Thyroid gland (tissue), 4 donors: ENCODE measurements around the gene CCDC85C. TPM values are rescaled to one million over a fixed set of nuclear protein-coding genes. Genes with fewer than 3 reads are reported as not detected.

Experiments
- DNase-seq, 2 donors: peaks; one replicate each; pipeline ENCODE4 v3.0.0-alpha.2; 2019
- H3K27ac ChIP-seq, 3 donors: fragments of 200-600 bp; sonication (generic); 1 replicate in 2 of 3; 2 replicates in 1 of 3; pipeline ENCODE4 v1.5.1; 2016 to 2019; ENCODE audit warnings: mild to moderate bottlenecking in 1 of 3, moderate library complexity in 1 of 3
- H3K27me3 ChIP-seq: fragments of 200-600 bp; sonication (generic); one replicate; pipeline ENCODE4 v1.5.1; 2019
- H3K36me3 ChIP-seq, 2 donors: fragments of 200-600 bp; sonication (generic); one replicate each; pipeline ENCODE4 v1.5.1; 2016 to 2019
- H3K4me1 ChIP-seq, 2 donors: fragments of 200-600 bp; sonication (generic); one replicate each; pipeline ENCODE4 v1.5.1; 2017 to 2019
- H3K4me3 ChIP-seq, 3 donors: fragments of 200-600 bp; sonication (generic); replicated peaks in 1 of 3; 1 replicate in 2 of 3; 2 replicates in 1 of 3; pipeline ENCODE4 v1.5.1; 2016; ENCODE audit warnings: mild to moderate bottlenecking in 1 of 3
- H3K9me3 ChIP-seq: fragments of 200-600 bp; sonication (generic); one replicate; pipeline ENCODE4 v1.5.1; 2017
- CTCF ChIP-seq, 6 experiments: fragments of 200-600 bp in 3 of 6; fragments of 450-650 bp in 3 of 6; sonication (generic) in 3 of 6; IDR thresholded peaks; one replicate each; pipeline ENCODE4 v1.5.1; 2016 to 2019; ENCODE audit warnings: antibody characterized with exemption in 6 of 6, mild to moderate bottlenecking in 2 of 6, inconsistent platforms in 1 of 6, moderate library complexity in 1 of 6
- POLR2A ChIP-seq, 2 donors: fragments of 450-650 bp; IDR thresholded peaks; one replicate each; pipeline ENCODE4 v1.6.1; 2017; ENCODE audit warnings: antibody characterized with exemption in 2 of 2, mild to moderate bottlenecking in 2 of 2, moderate library complexity in 1 of 2
- WGBS, 2 donors: methylation state at CpG; one replicate each; pipeline ENCODE4 v1.1.5; 2017; 5-methylcytosine and 5-hydroxymethylcytosine counted together
- intact Hi-C: fragments of 100-400 bp; cut with DNase I; formaldehyde crosslinking; loops from one replicate; pipeline ENCODE4 v1.15.1; 2023
- total RNA-seq, 4 donors: library from RNA; depleted of rRNA; stranded (reverse); fragments of >200 nt; gene quantifications; one replicate each; pipeline ENCODE4 v1.2.3, GENCODE V29; 2016

CCDC85C gene
- total RNA-seq, 4 donors from 2014 or later: 8.6 to 28.3 (median 17.3) TPM

GRCh38 chr14:99552572-99553216 lies 51.3 kb downstream of the CCDC85C start:
- WGBS, 2 donors: 33 to 61% methylated on average over 5 to 12 of the region's 13 CpGs
- Histone ChIP-seq H3K9me3 (no peaks in the 10 kb centered on the region), H3K27me3 (no peaks in the 10 kb centered on the region), H3K4me3 (no peak overlapping the region), H3K36me3 (no peaks in the 10 kb centered on the region), H3K27ac (no peak overlapping the region), H3K4me1 (peaks cover 22 to 46% of the 10 kb centered on the region in 2 donors)
- intact Hi-C loops: no loop called here
- DNase-seq: peak in 1 of 2 donors; percentile 45
- no peak for TF ChIP-seq CTCF (IDR thresholded peaks at IDR 0.05)
- TF ChIP-seq POLR2A (IDR thresholded peaks at IDR 0.05): no peak

GRCh38 chr14:99552021-99552553 lies 51.9 kb downstream of the CCDC85C start:
- TF ChIP-seq CTCF (IDR thresholded peaks at IDR 0.05): no peak
- TF ChIP-seq POLR2A (IDR thresholded peaks at IDR 0.05): no peak
- H3K4me1 ChIP-seq: peaks cover 22 to 46% of the 10 kb centered on the region in 2 donors
- H3K9me3 ChIP-seq: no peaks in the 10 kb centered on the region
- H3K27me3 ChIP-seq: no peaks in the 10 kb centered on the region
- intact Hi-C loops: no loop called here
- WGBS, 2 donors: 64 to 69% methylated on average over 2 to 6 of the region's 9 CpGs
- no peak overlapping the region for H3K27ac ChIP-seq
- no peak for DNase-seq
- H3K36me3 ChIP-seq: no peaks in the 10 kb centered on the region
- H3K4me3 ChIP-seq: no peak overlapping the region

GRCh38 chr14:99551034-99551922 lies 52.7 kb downstream of the CCDC85C start:
- peaks cover 22 to 52% of the 10 kb centered on the region in 2 donors for H3K4me1 ChIP-seq
- 76 to 80% methylated on average over 11 of the region's 11 CpGs for WGBS, 2 donors
- H3K27ac ChIP-seq: no peak overlapping the region
- DNase-seq: no peak
- no peaks in the 10 kb centered on the region for H3K36me3 ChIP-seq
- TF ChIP-seq POLR2A (IDR thresholded peaks at IDR 0.05): no peak
- no peak for TF ChIP-seq CTCF (IDR thresholded peaks at IDR 0.05)
- intact Hi-C loops: no loop called here
- H3K4me3 ChIP-seq: no peak overlapping the region
- no peaks in the 10 kb centered on the region for H3K9me3 ChIP-seq
- H3K27me3 ChIP-seq: no peaks in the 10 kb centered on the region

GRCh38 chr14:99550387-99550992 lies 53.5 kb downstream of the CCDC85C start:
- Histone ChIP-seq H3K27ac (no peak overlapping the region), H3K4me3 (no peak overlapping the region), H3K9me3 (no peaks in the 10 kb centered on the region), H3K27me3 (no peaks in the 10 kb centered on the region), H3K4me1 (peaks cover 22 to 54% of the 10 kb centered on the region in 2 donors), H3K36me3 (no peaks in the 10 kb centered on the region)
- TF ChIP-seq CTCF (IDR thresholded peaks at IDR 0.05) (no peak), POLR2A (IDR thresholded peaks at IDR 0.05) (no peak)
- WGBS, 2 donors: 89 to 90% methylated on average over 9 to 11 of the region's 11 CpGs
- intact Hi-C loops: no loop called here
- DNase-seq: no peak
